Thymus (tissue), 2 donors: ENCODE measurements around the gene WDR49. TPM values are rescaled to one million over a fixed set of nuclear protein-coding genes. Genes with fewer than 3 reads are reported as not detected.

ENCODE experiments used
- polyA plus RNA-seq: library from polyadenylated mRNA; stranded (reverse); fragments of 200-250 nt; gene quantifications from one replicate; pipeline ENCODE4 v1.2.3, GENCODE V29; 2013
- total RNA-seq: library from RNA; stranded (reverse); fragments of 120-200 nt; gene quantifications from one replicate; pipeline ENCODE4 v1.2.4, GENCODE V29; 2013
- donor health status: healthy.

The WDR49 gene
- total and polyA plus RNA-seq, 2 donors = 0.14 to 0.90 TPM

Other genes with a start within 250 kb of the WDR49 start
- gene SERPINI2, start 179.9 kb downstream of the WDR49 start, total RNA-seq = 0.19 TPM
- 0.34 TPM for gene SERPINI2, start 179.9 kb downstream of the WDR49 start, polyA plus RNA-seq
- gene PDCD10, start 81.0 kb upstream of the WDR49 start, total RNA-seq = 101 TPM
- gene PDCD10, start 81.0 kb upstream of the WDR49 start, polyA plus RNA-seq = 67.7 TPM
- gene SERPINI1, start 81.8 kb upstream of the WDR49 start, total RNA-seq = 8.5 TPM
- gene SERPINI1, start 81.8 kb upstream of the WDR49 start, polyA plus RNA-seq = 11.7 TPM